Left renal pelvis (tissue), 4 donors: ENCODE data around the gene AJAP1. TPM values are rescaled to one million over a fixed set of nuclear protein-coding genes. Genes with fewer than 3 reads are reported as not detected.

ENCODE experiments used
- DNase-seq, 4 donors: peaks; one replicate each; pipeline ENCODE4 v3.0.0-alpha.2; 2013; ENCODE audit warnings: low read depth in 4 of 4, low spot score in 3 of 4
- polyA plus RNA-seq, 4 donors: library from polyadenylated mRNA; unstranded; fragments of 120-200 nt; gene quantifications; one replicate each; pipeline ENCODE4 v1.2.1, GENCODE V29; 2013; ENCODE audit not compliant: insufficient read length in 4 of 4

AJAP1 gene
- polyA plus RNA-seq, 4 donors: 1.2 to 1.9 (median 1.4) TPM

GRCh38 chr1:4676253-4676652 is 21.8 kb downstream of the AJAP1 start:
- DNase-seq: no peak

DNA sequence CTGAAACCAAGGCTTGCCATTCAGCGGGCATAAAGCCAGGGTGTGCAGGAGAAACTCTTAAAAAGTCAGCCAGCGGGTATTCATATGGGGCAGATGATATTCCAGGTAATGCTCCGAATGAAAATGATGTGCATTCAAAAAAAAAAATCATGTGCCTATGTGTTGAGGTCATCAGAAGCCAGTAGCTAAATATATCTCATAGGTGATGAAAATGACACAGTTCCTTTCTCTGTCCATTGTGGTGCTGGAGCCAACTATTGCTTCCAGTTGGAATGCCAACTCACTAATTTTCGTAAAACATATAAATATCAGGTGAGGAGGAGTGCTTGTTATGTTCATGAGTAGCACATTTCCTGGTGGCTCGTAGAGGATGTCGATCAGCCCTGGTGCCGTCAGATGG is 23.2 kb downstream of the AJAP1 start:
- DNase-seq: no peak

DNA sequence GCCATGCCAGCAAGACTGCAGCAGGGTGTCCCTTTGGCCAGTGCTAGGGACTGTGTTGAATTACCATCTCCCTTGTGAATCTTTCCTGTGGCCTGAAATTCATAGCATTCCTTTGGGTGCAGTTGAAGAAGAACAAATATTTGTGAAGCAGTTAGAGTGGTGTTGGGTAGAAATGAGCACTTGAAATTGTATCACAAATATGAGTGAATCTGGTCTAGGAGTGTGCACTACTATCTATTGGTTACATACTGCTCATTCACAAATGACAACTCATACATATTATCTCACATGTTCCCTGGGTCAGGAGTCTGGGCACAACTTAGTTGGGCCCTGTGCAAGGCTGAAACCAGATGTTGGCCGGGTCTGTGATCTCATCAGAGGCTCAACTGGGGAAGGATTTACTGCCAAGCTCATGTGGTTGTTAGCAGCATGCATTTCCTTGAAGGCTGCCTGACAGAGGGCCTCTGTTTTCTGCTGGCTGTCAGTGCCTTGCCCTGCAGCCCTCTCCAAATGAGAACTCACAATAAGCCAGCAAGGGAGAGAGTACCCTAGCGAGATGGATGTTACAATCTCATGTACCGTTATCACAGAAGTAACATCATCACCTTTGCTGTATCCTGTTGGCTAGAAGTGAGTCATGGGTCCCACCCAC is 23.8 kb downstream of the AJAP1 start:
- no peak for DNase-seq

GRCh38 chr1:4681026-4681425 is 26.6 kb downstream of the AJAP1 start:
- no peak for DNase-seq

DNA sequence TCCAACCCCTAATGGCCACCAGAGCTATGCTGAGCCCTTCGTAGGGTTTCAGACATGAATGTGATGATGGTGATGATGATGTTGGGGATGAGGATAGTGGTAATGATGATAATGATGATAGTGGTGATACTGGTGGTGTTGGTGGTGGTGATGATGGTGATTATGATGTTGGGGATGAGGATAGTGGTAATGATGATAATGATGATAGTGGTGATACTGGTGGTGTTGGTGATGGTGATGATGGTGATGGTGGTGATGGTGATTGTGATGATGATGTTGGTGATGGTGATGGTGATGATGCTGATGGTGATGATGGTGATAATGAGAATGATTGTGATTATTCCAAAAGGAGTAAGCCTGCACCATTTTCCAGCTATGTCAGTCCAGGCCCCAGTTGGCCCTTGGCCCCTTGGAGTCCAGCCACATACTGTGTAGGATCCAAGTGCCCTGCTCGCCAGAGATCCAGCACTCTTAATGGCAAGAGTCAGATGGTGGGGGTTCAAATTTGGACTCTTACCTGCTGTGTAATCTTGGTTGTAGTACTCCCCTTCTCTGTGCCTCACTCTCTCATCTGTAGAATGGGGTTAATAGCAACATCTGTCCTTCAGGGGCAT is 28.3 kb downstream of the AJAP1 start:
- no peak for DNase-seq

- DNase-seq: no peak
Measured at GRCh38 chr1:4684136-4684535, 29.7 kb downstream of the AJAP1 start.

- no peak for DNase-seq
Measured at GRCh38 chr1:4684864-4685522, 30.6 kb downstream of the AJAP1 start.

- DNase-seq: no peak
Measured at GRCh38 chr1:4685523-4685865, 31.1 kb downstream of the AJAP1 start.

- DNase-seq: no peak
Measured at GRCh38 chr1:4687943-4688342, 33.5 kb downstream of the AJAP1 start.

GRCh38 chr1:4689271-4689935 is 35.0 kb downstream of the AJAP1 start:
- DNase-seq: no peak

GRCh38 chr1:4689941-4690635 is 35.7 kb downstream of the AJAP1 start:
- DNase-seq: no peak

GRCh38 chr1:4690951-4691675 is 36.7 kb downstream of the AJAP1 start:
- no peak for DNase-seq

DNA sequence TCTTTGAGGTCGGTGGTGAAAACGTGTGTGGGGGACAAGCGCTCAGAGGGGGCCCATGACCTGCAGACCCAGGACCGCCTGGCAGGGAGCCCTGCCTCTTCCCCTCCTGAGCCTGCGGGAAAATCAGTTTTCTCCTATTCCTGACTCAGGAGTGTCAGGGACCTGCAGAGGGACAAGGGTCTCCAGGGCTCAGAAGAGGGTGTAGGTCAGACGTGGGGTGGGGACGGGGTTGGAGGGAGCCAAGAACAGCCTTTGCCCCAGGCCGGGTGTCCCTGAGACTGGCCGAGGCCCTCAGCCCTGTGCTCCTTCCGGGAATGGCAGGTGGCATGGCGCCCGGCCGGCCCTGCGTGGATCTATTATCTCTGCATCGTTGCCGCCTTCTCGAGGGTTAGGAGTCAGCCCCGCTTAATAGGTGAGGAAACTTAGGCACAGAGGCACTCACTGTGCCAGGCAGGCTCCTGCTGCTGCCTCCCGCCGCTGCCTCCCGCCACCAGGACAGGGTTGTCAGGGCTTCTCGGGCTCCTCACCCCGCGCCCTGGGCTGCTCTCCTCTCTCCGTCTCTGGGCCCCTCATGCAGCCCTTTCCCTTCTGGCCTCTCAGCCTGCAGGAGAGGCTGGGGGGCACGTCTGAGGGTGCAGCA is 37.5 kb downstream of the AJAP1 start:
- no peak for DNase-seq

DNA sequence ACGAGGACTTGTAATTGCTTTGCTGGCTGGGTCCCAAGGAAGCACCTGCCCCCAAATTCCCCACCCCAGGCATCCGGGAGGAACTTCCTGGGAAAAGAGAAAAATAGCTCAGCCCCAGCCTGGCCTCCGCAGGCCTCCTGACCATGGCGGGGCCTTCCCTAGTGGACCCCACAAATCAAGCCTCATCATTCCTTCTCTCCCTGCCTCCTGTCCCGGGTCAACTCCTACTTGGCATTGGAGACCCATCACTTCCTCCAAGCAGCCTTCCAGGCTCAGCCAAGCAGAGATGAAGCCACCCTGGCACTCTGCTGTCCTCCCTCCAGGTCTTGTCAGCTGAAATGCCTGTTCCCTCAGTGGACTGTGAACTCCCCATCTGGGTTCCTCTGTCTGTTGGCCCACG is 38.0 kb downstream of the AJAP1 start:
- DNase-seq: no peak

- DNase-seq: no peak
Measured at GRCh38 chr1:4693331-4693730, 38.9 kb downstream of the AJAP1 start.

- DNase-seq: no peak
Measured at GRCh38 chr1:4693891-4694290, 39.5 kb downstream of the AJAP1 start.

GRCh38 chr1:4694492-4694891 is 40.1 kb downstream of the AJAP1 start:
- no peak for DNase-seq

- DNase-seq: no peak
Measured at GRCh38 chr1:4695241-4695640, 40.8 kb downstream of the AJAP1 start.

GRCh38 chr1:4696161-4696745 is 41.8 kb downstream of the AJAP1 start:
- DNase-seq: no peak

- no peak for DNase-seq
Measured at GRCh38 chr1:4696753-4697152, 42.3 kb downstream of the AJAP1 start.
